GM19455 (cell line): ENCODE data around the gene F12.

Experiments
- ATAC-seq: cut with Tn5 transposase; IDR thresholded peaks from one replicate; pipeline ENCODE4 v1.9.1; 2021; ENCODE audit not compliant: unreplicated experiment

Gene F12

DNA sequence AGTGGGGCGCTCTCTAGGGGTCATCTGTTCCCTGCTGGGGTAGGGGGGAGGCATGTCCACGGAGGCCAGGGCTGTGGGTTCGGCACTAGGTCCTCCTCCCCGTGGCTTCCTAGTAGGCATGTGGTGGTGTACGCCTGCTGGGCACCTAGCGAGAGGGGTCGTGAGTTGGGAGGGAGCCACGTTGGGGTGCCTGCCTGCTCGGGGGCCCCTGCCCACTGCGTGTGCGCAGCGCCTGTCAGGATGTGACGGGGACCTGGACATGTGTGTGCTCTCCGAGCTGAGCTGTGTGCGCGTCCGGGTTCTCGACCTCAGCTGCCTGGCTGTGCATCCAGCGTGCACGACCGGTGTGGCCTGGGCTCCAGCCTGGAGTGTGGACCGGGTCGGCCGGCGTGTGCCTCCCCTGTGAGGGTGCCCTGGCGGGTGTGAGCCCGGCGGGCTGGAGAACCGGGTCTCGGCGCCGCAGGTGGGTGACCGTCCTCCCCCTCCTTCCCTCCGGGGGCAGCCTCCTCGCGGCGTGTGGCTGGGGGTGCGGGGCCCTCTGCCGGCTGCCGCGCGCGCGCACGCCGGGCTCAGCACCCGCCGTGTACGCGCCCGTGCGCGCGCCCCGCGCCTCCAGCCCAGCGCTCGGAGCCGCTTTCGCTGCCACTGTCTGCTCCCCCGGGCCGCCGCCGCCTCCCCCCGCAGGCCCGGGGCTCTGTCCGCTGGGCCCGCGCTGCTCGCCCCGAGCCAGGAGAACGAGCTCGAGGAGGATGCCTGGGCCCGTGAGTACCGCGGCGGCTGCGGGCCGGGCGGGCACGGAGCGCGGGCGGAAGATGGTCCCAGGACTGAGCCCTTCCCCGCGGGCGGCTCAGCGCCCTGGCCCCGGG, 37.1 kb upstream of the F12 start, which contains the start of gene PRR7:
Gene PRR7 (plus strand): TSS at position 615 of the 866 bp plus-strand sequence. CDS start 8,254 bp downstream, outside the sequence.
- ATAC-seq, result peak; percentile 52

DNA sequence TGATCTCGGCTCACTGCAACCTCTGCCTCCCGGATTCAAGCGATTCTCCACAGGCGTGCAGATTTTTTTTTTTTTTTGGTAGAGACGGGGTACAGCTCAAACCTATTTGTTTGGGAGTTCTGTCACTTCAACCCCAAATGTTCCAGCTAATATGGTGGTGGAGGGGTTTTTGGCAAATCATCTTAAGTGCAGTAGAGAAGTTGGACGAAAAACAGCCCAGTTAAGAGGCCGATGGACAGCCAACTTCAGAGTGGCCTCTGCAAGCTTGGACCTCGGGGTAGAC, 36.5 kb upstream of the F12 start:
- ATAC-seq, result no peak

DNA sequence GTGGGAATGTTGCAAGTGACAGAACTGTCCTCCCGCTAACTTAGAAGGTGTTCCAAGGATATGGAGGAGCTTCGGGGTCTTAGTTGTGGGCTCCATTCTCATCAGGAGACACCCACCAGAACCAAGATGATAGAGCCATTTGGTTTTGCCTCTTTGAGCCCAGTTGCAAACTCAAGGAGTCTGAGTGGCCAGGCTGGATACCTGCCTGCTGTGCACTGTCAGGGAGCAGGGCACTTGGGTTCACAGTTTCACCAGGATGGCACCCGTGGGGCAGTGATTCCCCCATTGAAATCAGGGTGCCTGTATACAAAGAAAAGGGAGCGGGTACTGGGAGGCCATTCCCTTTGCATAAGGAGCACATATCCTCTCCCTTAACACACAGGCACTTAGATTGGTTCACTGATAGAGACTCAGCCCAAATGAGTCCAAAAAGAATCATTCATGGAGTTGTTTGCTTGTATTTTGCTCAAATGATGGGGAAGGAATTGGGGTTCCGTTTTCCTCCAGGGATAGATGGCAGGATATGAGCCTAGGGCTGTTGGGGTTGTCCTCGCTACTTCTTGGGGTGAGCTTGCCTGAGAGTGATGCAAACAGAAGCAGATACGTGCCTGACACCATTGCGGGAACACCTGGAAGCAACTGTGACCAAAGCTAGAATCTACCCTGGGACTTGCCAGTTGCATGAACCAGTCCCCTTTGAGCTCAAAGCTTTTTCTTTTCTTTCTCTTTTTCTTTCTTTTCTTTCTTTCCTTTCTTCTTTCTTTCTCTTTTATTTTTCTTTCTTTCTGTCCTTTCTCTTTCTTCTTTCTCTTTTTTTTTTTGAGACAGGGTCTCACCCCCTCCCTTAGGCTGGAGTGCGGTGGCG, 35.9 kb upstream of the F12 start:
- ATAC-seq, result no peak

DNA sequence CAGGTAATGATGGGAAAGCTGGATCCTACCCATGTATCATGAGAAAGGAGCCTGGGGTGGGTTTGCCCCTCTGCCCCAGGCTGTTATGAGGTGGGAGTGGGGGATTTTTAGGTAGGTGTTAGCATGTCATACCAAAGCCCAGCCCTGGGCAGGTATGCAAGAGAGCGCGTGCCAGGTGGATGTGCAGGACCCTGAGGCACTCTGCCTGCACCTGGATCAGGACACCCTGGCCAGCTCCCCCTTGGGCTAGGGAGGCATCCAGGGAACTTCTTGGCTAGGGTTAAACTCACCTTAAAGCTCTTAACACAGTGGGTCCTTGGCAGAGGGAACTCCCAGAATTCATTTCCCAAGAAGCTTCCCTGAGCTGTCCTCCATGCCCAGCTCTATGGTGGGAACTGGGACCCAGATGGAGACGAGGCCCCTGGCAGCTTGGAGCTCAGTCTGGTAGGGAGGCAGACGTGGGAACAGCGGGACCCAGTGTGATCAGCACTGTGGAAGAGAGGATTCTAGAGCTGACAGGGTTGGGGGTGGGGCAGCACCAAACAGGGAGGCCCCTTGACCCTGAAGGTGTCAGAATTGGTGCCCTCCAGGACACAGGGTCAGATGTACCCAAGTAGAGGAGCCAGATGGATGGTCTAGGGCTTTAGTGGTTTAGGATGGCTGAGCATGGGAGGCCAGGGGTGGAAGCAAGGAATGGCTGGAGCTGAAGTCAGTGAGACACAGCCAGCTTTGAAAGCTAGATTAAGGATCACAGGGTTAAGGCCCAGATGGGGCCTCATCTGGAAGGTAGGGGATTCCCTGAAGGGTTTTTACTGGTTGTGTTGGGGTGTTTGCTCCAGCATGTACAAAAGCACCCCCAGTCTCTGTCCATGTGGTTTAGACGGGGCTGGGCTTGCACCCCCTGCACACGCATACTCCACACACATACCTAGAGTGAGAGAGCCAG, 35.0 kb upstream of the F12 start:
- ATAC-seq, result no peak

DNA sequence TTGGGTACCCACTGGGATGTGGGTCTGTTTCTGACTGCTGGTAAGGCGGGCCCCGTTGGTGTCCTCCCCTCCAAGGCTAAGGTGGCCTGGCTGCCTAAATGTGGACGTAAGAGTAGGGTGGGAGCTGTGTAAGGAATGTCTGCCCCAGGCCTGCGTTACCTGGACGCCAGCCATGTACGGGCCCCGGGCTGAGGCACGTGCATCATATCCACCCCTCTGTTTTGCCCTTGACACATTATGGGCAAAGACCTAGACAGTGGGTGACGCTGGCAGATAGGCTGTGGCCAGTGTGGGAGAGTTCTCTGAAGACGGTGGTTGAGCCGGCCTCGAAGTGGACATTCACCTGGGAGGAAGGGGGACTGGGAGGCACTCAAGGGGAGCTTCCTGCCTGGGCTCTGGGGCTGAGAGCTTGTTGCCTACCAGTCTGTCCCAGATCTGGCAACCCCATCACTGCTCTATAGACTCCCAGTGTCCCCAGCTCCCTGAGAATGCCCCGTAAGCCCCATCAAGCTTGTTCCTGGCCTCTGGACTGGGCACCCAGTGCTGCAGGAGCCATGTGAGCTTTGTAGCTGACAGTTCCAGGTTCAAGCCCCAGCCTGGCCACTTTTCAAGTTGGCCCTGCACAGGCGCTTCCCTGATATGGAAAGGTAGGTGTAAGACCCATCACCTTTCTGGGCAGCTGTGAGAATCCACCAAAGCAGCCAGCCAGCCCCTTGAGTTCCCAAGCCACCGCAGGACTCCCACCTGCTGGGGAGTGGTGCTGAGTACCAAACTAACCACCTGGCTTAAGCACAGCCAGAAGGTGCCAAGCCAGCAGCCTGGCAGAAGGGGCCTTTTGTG, 34.0 kb upstream of the F12 start:
- no peak for ATAC-seq

DNA sequence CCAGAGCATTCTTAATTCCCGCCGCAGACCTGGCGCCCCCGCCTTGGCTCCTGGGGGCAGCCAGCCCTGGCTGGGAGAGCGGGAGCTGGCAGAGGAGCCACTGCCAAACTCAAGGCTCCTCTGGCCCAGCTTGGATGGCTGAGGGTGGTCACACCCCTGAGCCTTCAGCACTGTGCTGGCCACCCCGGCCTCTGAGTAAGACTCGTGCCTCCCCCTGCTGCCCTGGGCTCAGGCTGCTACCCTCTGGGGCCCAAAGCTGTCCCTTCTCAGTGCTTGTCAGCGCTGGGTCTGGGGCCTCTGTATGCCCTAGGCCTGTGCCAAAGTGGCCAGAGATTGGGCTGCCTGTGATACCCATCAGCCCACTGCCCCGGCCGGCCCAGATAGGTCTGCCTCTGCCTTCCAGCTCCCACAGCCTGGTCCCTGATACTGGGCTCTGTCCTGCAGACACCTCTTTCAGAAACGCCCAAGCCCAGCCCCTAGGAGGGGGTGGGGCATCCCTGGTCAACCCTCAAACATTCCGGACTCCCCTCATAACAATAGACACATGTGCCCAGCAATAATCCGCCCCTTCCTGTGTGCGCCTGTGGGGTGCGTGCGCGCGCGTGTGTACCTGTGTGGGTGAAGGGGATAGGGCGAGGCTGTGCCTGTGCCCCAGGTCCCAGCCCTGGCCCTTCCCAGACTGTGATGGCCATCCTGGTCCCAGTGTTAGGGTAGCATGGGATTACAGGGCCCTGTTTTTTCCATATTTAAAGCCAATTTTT, 32.9 kb upstream of the F12 start:
- no peak for ATAC-seq

DNA sequence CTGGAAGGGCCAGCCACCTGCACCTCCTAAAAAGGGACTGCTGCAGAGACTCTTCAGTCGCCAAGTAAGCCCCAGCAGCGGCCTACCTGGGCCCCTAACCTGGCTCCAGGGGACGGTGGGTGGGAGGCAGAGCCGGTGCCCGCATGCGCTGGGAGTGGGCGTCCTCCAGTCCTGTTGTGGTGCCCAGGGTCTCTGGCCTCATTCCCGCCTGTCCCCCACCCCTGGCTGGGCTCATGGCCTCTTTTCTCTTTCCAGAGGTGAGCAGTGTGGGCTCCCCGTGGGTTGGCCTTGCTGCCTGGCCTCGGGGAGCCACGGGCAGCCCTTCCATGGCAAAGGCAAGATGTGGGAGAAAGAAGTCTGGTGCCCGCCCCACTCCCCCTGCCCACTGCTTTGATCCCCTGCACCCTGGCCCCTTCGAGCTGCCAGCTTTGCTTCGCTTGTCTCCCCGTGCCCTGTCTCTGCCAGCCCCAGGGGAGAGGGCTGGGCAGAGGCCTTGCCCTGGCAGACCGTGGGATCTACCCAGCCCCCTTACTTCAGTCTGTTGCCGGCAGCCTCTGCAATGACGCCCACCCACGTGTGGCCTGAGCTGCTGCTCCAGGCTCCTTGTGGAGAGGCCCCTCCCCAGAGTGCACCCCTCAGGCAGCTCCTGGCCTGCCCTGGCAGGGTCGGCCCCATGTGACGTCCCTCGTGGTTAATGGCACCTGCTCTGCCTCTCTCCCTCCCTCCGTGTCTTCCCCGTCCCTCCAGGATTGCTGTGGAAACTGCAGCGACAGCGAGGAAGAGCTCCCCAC, 31.8 kb upstream of the F12 start:
- no peak for ATAC-seq

DNA sequence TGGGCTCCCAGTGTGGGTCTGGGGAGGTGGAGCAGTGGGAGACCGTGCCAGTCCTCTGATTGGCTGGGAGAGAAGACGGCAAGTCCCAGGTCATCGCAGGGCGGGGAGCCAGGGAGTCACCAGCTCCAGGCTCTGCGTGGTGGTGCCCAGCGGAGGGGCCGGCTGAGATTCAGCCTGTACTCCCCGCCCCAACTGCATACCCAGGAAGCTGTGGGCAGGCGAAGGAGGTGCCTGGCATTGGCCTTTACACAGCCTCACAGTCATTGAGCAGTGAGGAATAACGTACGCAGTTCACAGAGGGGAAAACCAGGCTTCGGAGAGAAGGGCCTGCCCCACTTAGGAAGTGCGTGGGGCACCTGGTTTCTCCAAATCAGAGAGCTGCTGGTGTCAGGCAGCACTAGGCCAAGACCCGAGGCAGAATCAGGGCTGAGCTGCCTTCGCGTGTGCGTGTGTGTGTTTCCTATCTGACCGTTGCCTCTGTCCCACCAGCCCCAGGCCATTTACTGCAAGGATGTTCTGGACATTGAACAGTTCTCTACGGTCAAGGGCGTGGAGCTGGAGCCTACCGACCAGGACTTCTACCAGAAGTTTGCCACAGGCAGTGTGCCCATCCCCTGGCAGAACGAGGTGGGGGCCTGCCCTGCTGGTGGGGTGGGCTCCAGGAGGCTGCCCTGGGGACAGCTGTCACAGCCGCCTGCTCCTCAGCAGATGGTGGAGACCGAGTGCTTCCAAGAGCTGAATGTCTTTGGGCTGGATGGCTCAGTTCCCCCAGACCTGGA, 31.0 kb upstream of the F12 start:
- ATAC-seq, result no peak

DNA sequence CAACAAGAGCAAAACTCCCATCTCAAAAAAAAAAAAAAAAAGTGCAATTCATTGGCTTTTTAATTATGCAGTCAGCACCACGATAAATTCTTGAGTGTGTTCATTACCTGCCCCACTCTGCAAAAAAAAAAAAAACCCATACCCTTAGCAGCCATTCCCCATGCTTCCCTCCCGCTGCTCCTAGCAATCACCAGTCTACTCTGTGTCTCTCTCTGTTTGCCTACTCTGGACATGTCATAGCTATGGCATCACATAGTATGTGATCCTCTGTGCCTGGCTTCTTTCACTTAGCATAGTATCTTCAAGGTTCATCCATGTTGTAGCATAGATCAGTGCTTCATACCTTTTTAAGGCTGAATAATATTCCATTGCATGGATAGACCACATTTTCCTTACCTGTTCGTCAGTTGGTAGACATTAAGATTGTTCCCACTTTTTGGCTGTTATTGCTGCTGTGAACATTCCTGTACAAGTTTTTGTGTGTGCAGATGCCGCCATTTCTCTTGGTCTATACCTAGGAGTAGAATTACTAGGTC, 30.2 kb upstream of the F12 start:
- no peak for ATAC-seq

DNA sequence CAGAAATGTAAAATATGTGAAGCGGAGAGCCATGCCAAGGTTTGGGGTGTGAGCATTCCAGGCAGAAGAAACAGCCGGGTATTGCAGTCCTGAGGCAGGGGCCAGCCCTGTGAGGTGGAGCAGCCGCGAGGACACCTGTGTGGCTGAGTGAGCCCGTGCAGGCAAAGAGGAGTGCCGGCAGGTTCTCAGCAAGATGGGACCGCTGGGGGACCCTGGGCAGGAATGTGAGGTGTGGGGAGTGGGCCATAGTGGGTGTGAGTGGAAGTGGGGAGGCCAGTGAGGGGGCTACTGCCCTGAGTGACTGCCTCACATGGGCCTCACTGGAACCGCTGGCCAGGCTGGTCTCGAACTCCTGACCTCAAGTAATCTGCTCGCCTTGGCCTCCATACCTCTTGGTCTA, 29.1 kb upstream of the F12 start:
- ATAC-seq, result no peak

DNA sequence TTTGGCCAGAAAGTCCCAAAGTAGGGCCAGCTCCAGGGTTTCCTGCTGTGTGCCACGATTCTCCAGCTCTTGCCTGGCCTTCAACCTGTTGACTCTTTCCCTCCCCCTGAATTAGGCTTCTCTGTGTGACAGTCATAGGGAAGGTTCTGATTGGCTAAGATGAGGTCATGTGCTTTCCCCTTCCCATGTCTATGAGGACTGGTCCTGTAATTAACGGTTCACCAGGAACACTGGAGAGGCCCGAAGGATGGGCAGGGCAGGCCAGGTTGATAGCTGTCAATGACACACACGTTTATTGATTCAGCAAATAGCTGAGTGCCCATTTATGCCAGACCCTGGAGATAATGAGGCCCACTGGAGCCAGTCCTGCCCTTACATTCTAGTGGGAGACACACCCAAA, 28.3 kb upstream of the F12 start:
- ATAC-seq, result no peak

DNA sequence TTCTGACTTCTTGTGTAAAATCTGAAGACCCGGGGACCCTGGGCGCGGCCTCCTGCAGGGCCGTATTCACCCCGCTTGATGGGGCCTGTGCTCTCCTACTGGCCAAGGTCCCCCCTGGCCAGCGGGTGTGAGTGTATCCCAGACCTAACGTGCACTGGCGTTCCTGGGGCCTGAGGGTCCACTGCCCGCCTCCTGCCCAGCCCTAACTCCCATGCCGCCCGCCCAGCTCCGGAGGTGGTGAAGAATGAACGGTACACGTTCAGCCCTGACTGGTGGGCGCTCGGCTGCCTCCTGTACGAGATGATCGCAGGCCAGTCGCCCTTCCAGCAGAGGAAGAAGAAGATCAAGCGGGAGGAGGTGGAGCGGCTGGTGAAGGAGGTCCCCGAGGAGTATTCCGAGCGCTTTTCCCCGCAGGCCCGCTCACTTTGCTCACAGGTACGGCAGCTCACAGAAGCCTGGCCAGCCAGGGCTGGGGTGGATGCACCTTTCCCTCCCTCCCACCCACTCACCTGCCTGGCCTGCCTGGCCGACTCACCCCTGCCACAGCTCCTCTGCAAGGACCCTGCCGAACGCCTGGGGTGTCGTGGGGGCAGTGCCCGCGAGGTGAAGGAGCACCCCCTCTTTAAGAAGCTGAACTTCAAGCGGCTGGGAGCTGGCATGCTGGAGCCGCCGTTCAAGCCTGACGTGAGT, 26.6 kb upstream of the F12 start:
- no peak for ATAC-seq

DNA sequence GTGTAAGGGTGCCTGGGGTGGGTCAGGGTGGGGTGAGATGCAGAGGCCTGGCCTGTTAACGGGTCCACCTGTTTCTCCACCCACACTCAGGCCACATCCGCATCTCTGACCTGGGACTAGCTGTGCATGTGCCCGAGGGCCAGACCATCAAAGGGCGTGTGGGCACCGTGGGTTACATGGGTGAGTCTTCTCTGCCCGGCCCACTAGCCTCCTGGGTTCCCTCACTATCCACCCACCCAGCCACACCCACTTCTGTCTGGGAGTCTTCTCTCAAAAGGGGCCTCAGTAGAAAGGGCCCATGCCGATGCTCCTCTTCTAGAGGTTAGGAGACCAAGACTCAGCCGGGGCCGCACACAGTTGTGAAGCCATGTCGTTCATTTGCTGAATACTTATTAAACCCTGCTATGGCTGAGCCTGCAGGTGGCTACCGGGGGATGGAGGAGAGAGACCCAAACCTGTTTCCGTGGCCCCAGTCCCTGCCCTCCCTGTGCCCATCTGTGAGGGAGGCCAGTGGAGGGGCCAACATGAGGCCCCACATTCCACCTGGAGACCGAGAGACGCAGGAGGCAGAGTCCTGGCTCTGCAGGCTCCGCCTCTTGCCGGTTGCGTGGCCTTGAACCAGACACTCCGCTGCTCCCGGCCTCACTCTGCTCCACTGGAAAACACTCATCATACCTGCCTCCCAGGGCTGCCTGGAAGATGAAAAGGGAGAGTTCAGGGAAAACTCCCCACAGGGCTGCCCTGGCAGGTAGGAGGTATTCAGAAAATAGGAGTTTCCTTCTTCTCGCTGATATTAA, 25.8 kb upstream of the F12 start:
- ATAC-seq, result no peak

DNA sequence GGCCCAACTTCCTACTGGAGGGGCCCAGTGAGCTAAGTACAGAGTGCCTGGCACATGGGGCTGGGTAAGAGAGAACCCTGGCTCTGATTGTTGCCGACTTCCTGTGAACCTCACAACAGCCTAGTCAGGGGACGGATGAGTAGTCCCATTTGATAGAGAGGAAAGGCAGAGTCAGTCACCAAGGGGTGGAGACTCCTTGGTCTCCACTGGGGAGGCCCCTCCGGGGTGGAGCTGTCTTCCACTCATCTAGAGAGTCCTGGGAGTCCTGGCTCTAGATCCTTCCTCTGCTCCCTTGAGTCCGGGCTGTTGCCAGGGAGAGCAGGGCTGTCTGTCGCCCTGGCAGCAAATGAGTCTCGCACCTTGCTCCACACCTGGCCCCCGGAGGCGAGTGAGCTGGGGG, 25.1 kb upstream of the F12 start:
- ATAC-seq, result no peak

DNA sequence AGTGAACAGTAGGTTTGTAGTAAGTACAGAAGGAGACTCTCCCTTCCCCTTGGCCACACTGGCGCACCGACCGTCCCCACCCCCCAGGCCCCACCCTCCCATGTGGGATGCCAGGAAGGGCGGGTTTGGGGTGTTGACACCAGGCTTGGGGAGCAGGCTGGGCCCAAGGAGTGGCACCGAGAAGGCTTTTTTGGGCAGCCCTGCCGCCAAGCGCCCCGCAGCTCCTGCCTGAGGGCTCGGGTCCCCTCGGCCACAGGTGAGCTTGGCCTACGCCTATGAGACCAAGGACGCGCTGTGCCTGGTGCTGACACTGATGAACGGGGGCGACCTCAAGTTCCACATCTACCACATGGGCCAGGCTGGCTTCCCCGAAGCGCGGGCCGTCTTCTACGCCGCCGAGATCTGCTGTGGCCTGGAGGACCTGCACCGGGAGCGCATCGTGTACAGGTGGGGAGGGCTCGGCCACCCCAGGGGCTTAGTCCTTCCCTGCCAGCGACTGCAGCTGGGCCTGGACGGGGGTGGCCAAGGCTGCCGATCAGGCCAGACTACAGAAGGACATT, 24.4 kb upstream of the F12 start:
- no peak for ATAC-seq
